Lung microvascular endothelial cell (primary cell): Measurements from ENCODE around the gene COX8C. TPM values are rescaled to one million over a fixed set of nuclear protein-coding genes. Genes with fewer than 3 reads are reported as not detected.

Experiments
- DNase-seq, 2 donors: peaks; one replicate each; pipeline versions ENCODE4 v3.0.0 to v3.0.0-alpha.2; 2010; ENCODE audit warnings: low read depth in 2 of 2
- total RNA-seq: library from RNA; depleted of rRNA; stranded (reverse); fragments of >200 nt; gene quantifications from 2 replicates; pipeline ENCODE4 v1.2.1, GENCODE V29; 2014

The COX8C gene
- total RNA-seq = not detected in 2 replicates

GRCh38 chr14:93346926-93347721 is at the start of gene COX8C:
Gene COX8C (plus strand): TSS chr14:93347182. CDS start chr14:93347269, 87 bp downstream.
- no peak for DNase-seq

- no peak for DNase-seq
Observed at GRCh38 chr14:93299416-93299815, 47.6 kb upstream of the COX8C start.

GRCh38 chr14:93299866-93300265 is 47.1 kb upstream of the COX8C start:
- no peak for DNase-seq

GRCh38 chr14:93301821-93302447 is 45.0 kb upstream of the COX8C start:
- DNase-seq = no peak

- no peak for DNase-seq
Observed at GRCh38 chr14:93302688-93303581, 44.0 kb upstream of the COX8C start.

GRCh38 chr14:93303659-93304058 is 43.3 kb upstream of the COX8C start:
- DNase-seq = peak in 1 of 2 donors; percentile 28

GRCh38 chr14:93304771-93305170 is 42.2 kb upstream of the COX8C start:
- no peak for DNase-seq

- no peak for DNase-seq
Observed at GRCh38 chr14:93305725-93306418, 41.1 kb upstream of the COX8C start.

- no peak for DNase-seq
Observed at GRCh38 chr14:93306812-93307211, 40.2 kb upstream of the COX8C start.

GRCh38 chr14:93308686-93309345 is 38.2 kb upstream of the COX8C start:
- DNase-seq = peak in 1 of 2 donors; percentile 12

- DNase-seq = peak in 1 of 2 donors; percentile 43
Observed at GRCh38 chr14:93309427-93309966, 37.5 kb upstream of the COX8C start.

GRCh38 chr14:93311082-93311481 is 35.9 kb upstream of the COX8C start:
- DNase-seq = no peak

- DNase-seq = no peak
Observed at GRCh38 chr14:93315575-93315974, 31.4 kb upstream of the COX8C start.

- no peak for DNase-seq
Observed at GRCh38 chr14:93316716-93317115, 30.3 kb upstream of the COX8C start.

GRCh38 chr14:93317210-93317874 is 29.6 kb upstream of the COX8C start:
- no peak for DNase-seq

GRCh38 chr14:93317875-93318807 is 28.8 kb upstream of the COX8C start:
- peak; percentile 22 to 81 for DNase-seq

GRCh38 chr14:93318927-93319326 is 28.1 kb upstream of the COX8C start:
- no peak for DNase-seq

- DNase-seq = no peak
Observed at GRCh38 chr14:93319494-93319893, 27.5 kb upstream of the COX8C start.

GRCh38 chr14:93319958-93320357 is 27.0 kb upstream of the COX8C start:
- DNase-seq = no peak
